ENCODE measurements around the gene SNCG. TPM values are rescaled to one million over a fixed set of nuclear protein-coding genes. Genes with fewer than 3 reads are reported as not detected.

The SNCG gene
- total and polyA plus RNA-seq, 2 of the 8 experiments (the other 6 are each of a cell fraction or from before 2014, with no cell fraction given) = 4.4 to 12.2 TPM

DNA sequence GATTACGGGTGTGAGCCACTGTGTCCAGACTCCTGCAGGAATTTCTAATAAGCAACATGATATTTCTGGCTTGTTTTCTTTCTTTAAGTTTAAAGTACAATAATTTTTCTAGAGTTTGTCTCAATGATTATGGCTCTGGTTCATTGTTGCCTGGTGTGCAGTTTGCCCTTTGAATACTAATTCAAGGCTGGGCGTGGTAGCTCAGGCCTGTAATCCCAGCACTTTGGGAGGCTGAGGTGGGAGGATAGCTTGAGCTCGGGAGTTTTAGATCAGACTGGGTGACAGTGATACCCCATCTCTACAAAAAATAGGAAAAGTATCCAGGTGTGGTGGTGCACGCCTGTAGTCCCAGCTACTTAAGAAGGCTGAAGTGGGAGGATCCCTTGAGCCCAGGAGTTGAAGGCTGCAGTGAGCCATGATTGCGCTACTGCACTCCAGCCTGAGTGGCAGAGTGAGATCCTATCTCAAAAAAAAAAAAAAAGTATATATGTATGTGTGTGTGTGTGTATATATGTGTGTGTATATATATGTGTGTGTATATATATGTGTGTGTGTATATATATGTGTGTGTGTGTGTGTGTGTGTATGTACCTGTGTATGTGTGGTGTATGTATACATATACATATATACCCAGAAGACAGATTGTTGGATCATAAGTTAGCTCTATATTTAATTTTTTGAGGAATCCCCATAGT is 18.1 kb downstream of the SNCG start:
- no peaks in the 10 kb centered on the region for H3K9me3 ChIP-seq (ENCODE audit: insufficient read depth in 2 of 2, low read depth in 1 of 2, low read length in 1 of 2)
- no peak for DNase-seq (ENCODE audit: low read depth in 1 of 2, low spot score in 2 of 2)
- no peak overlapping the region for H2BK5ac ChIP-seq (ENCODE audit: low read depth, low read length)
- H3K4me1 ChIP-seq (replicated peaks in 1 of 4; ENCODE audit: control insufficient read depth in 3 of 4, insufficient read depth in 4 of 4, low read length in 3 of 4) = peaks cover under 1 to 6% (median 2%) of the 10 kb centered on the region in 4 experiments; a peak in 4 of 7 replicates
- H2BK12ac ChIP-seq (ENCODE audit: low read depth, low read length) = no peak overlapping the region
- no peak overlapping the region for H3K18ac ChIP-seq (ENCODE audit: extremely low read depth, low read length)
- peaks cover 5% of the 10 kb centered on the region; the same call in 1 of the 2 replicates for H3K23me2 ChIP-seq (ENCODE audit: low read depth, low read length)
- H4K8ac ChIP-seq (ENCODE audit: extremely low read depth, insufficient read depth, low read length) = no peak overlapping the region; the same call in 1 of the 2 replicates
- H3K4me2 ChIP-seq (ENCODE audit: insufficient read depth in 1 of 2, low read depth in 2 of 2, low read length in 2 of 2) = no peak overlapping the region
- WGBS, 2 experiments (ENCODE audit: extremely low coverage in 1 of 2, insufficient coverage in 1 of 2, insufficient read length in 1 of 2, insufficient replicate concordance in 2 of 2, low coverage in 1 of 2, low lambda C conversion rate in 2 of 2, missing lambda C conversion rate in 1 of 2) = 84% methylated on average over 4 of the region's 5 CpGs; no CpG with 5 or more reads in 1 of the 2 experiments
- H4K5ac ChIP-seq (ENCODE audit: insufficient read length, low read depth, low read length) = no peak overlapping the region
- no peak overlapping the region for H3K27ac ChIP-seq (ENCODE audit: low read depth, low read length)
- H3K9ac ChIP-seq (replicated peaks in 1 of 4; ENCODE audit: extremely low read depth in 1 of 4, low read depth in 3 of 4, low read length in 3 of 4) = no peak overlapping the region
- POLR2A ChIA-PET (ENCODE audit: partially characterized antibody) = interaction anchor here (0.6 kb wide), 1 partner anchor 368 kb away, joined by 3 read pairs; no protein-coding TSS in a partner anchor
- no peak overlapping the region for H3K56ac ChIP-seq (replicated peaks; ENCODE audit: insufficient read length, low read depth, low read length)
- CTCF ChIA-PET (ENCODE audit: partially characterized antibody) = interaction anchor here (0.9 to 3.2 kb wide), 6 partner anchors 10 to 78 kb away, joined by 3 to 25 read pairs (median 7); partner anchors contain the start of gene ADIRF
- H3K27me3 ChIP-seq (replicated peaks in 1 of 4; ENCODE audit: control insufficient read depth in 3 of 4, extremely low read depth in 1 of 4, insufficient read depth in 3 of 4, low read length in 3 of 4) = peaks cover 1 to 17% (median 14%) of the 10 kb centered on the region in 4 experiments
- H3K14ac ChIP-seq (ENCODE audit: insufficient read length) = no peak overlapping the region
- no peak overlapping the region for H3K4ac ChIP-seq (replicated peaks; ENCODE audit: insufficient read length, low read depth, low read length)
- no peak for FAIRE-seq
- H4K20me1 ChIP-seq (replicated peaks in 1 of 2; ENCODE audit: control insufficient read depth in 1 of 2, insufficient read depth in 2 of 2, low read length in 2 of 2) = no peaks in the 10 kb centered on the region
- no peak overlapping the region for H2AK5ac ChIP-seq (ENCODE audit: low read depth, low read length)
- H4K91ac ChIP-seq (replicated peaks; ENCODE audit: insufficient read length, low read length) = no peak overlapping the region
- no peaks in the 10 kb centered on the region for H3K36me3 ChIP-seq (ENCODE audit: control insufficient read depth in 2 of 4, insufficient read depth in 4 of 4, low read length in 3 of 4)
- H3K23ac ChIP-seq (ENCODE audit: insufficient read length) = no peak overlapping the region
- H3K4me3 ChIP-seq (ENCODE audit: extremely low read depth in 1 of 4, insufficient read depth in 2 of 4, low read depth in 3 of 4, low read length in 4 of 4) = no peak overlapping the region
- no peak overlapping the region for H2BK20ac ChIP-seq (ENCODE audit: low read length)
- no peaks in the 10 kb centered on the region for H3K79me1 ChIP-seq (ENCODE audit: low read depth, low read length)
- no peak overlapping the region for H2AFZ ChIP-seq (ENCODE audit: low read length)
- H2BK120ac ChIP-seq (replicated peaks; ENCODE audit: low read depth, low read length) = no peak overlapping the region
- no peak overlapping the region for H2BK15ac ChIP-seq (ENCODE audit: low read length)
- no peak for TF ChIP-seq USF2 (IDR thresholded peaks at IDR 0.05; ENCODE audit: low read length)
- no peak for TF ChIP-seq CBX5 (IDR thresholded peaks at IDR 0.05; ENCODE audit: low read depth, low read length)
- TF ChIP-seq FOSL1 (IDR thresholded peaks at IDR 0.05; ENCODE audit: insufficient read depth, low read depth, low read length) = no peak
- TF ChIP-seq GTF2F1 (IDR thresholded peaks at IDR 0.05; ENCODE audit: borderline replicate concordance, low read depth, low read length) = no peak
- no peak for TF ChIP-seq HDAC2 (IDR thresholded peaks at IDR 0.05; ENCODE audit: borderline replicate concordance in 1 of 2, low read depth in 2 of 2, low read length in 2 of 2)
- TF ChIP-seq ZNF274 (IDR thresholded peaks at IDR 0.05; ENCODE audit: borderline replicate concordance, extremely low read depth, low read length) = no peak
- no peak for TF ChIP-seq KDM1A (IDR thresholded peaks at IDR 0.05; ENCODE audit: borderline replicate concordance, low read length)
- no peak for TF ChIP-seq CEBPB (IDR thresholded peaks at IDR 0.05; ENCODE audit: low read depth, low read length)
- TF ChIP-seq CHD1 (IDR thresholded peaks at IDR 0.05; ENCODE audit: low read depth, low read length) = no peak
- no peaks in the 10 kb centered on the region for H3K79me2 ChIP-seq (ENCODE audit: control insufficient read depth in 1 of 2, insufficient read depth in 2 of 2, low read length in 2 of 2)

Data from H1 (cell line).